A172 (cell line): ENCODE results near the gene PCDHA9. TPM values are rescaled to one million over a fixed set of nuclear protein-coding genes. Genes with fewer than 3 reads are reported as not detected.

Source experiments
- DNase-seq: peaks from one replicate; pipeline ENCODE4 v3.0.0-alpha.2; 2015; ENCODE audit warnings: low spot score
- total RNA-seq: library from RNA; depleted of rRNA; stranded (reverse); fragments of >200 nt; shearing (Covaris generic); gene quantifications from 2 replicates; pipeline ENCODE4 v1.2.3, GENCODE V29; 2014; rRNA removed

The PCDHA9 gene
- total RNA-seq, 1 experiment from 2014 or later: not detected

DNA sequence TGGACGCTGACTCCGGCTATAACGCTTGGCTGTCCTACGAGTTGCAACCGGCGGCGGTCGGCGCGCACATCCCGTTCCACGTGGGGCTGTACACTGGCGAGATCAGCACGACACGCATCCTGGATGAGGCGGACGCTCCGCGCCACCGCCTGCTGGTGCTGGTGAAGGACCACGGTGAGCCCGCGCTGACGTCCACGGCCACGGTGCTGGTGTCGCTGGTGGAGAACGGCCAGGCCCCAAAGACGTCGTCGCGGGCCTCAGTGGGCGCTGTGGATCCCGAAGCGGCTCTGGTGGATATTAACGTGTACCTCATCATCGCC, 29.0 kb downstream of the PCDHA9 start:
- DNase-seq: no peak

DNA sequence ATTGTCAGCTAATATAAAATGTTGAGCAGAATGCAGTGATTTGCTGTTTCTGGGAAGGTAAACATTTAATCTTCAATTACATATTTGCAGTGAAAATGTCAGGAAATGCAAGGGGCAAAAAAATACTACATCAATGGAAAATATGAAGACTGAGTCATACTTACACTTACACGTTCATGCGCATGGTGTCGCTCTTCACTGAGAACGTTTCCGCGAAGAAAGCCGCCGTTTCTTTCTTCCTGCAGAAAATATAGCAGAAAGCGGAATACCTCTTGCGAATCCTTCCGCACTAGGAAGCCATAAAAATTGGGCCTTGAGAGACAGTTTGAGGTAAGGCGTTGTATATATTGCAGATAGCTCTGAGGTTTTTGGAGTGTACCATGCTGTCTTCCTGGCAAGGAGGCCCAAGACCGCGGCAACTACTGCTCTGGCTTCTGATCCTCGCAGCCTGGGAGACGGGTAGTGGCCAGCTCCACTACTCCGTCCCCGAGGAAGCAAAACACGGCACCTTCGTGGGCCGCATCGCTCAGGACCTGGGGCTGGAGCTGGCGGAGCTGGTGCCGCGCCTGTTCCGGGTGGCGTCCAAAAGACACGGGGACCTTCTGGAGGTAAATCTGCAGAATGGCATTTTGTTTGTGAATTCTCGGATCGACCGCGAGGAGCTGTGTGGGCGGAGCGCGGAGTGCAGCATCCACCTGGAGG, 33.9 kb downstream of the PCDHA9 start, which contains the start of gene PCDHA13:
Gene PCDHA13, plus strand, starts transcription at position 236 of the 702 bp plus-strand sequence. Its CDS starts 145 bp downstream, at position 381.
- no peak for DNase-seq

DNA sequence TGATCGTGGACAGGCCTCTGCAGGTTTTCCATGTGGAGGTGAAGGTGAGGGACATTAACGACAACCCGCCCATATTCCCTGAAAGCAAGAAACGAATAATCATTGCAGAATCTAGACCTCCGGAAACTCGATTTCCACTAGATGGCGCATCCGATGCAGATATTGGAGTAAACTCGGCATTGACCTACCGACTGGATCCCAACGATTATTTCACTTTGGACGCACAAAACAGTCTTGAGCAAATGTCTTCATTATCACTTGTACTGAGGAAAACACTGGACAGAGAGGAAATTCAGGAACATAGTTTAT, 34.4 kb downstream of the PCDHA9 start:
- DNase-seq: peak; percentile 31

DNA sequence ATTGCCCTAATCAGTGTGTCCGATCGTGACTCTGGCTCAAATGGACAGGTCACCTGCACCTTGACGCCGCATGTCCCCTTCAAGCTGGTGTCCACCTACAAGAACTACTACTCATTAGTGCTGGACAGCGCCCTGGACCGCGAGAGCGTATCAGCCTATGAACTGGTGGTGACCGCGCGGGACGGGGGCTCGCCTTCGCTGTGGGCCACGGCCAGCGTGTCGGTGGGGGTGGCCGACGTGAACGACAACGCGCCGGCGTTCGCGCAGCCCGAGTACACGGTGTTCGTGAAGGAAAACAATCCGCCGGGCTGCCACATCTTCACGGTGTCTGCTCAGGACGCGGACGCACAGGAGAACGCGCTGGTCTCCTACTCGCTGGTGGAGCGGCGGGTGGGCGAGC, 35.2 kb downstream of the PCDHA9 start:
- no peak for DNase-seq

DNA sequence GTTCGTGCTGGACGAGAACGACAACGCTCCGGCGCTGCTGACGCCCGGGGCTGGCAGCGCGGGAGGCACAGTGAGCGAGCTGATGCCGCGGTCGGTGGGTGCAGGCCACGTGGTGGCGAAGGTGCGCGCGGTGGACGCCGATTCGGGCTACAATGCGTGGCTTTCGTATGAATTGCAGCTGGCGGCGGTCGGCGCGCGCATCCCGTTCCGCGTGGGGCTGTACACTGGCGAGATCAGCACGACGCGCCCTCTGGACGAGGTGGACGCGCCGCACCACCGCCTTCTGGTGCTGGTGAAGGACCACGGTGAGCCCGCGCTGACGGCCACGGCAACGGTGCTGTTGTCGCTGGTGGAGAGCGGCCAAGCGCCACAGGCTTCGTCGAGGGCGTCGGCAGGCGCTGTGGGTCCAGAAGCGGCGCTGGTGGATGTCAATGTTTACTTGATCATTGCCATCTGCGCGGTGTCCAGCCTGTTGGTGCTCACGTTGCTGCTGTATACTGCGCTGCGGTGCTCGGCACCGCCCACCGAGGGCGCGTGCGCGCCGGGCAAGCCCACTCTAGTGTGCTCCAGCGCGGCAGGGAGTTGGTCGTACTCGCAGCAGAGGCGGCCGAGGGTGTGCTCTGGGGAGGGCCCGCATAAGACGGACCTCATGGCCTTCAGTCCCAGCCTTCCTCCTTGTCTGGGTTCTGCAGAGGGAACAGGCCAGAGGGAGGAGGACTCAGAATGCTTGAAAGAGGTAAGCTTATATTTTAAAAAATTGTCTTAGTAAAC, 35.9 kb downstream of the PCDHA9 start:
- no peak for DNase-seq

Other genes with a start within 250 kb of the PCDHA9 start
- 2.3 TPM in 1 of 2 replicates, not detected in the other for gene CD14, start 215.2 kb upstream of the PCDHA9 start, total RNA-seq
- 1.4 and 8.8 TPM in 2 replicates for gene TMCO6, start 208.9 kb upstream of the PCDHA9 start, total RNA-seq
- gene NDUFA2, start 200.8 kb upstream of the PCDHA9 start, total RNA-seq: 112 and 115 TPM in 2 replicates
- 147 and 211 TPM in 2 replicates for gene IK, start 200.6 kb upstream of the PCDHA9 start, total RNA-seq
- gene WDR55, start 183.5 kb upstream of the PCDHA9 start, total RNA-seq: 28.5 and 30.8 TPM in 2 replicates
- gene DND1, start 174.8 kb upstream of the PCDHA9 start, total RNA-seq: 1.5 TPM in 1 of 2 replicates, not detected in the other
- 143 and 148 TPM in 2 replicates for gene HARS1, start 157.0 kb upstream of the PCDHA9 start, total RNA-seq
- 46.1 and 50.5 TPM in 2 replicates for gene HARS2, start 156.9 kb upstream of the PCDHA9 start, total RNA-seq
- gene ZMAT2, start 147.9 kb upstream of the PCDHA9 start, total RNA-seq: 91.8 and 100 TPM in 2 replicates
- gene PCDHA1, start 62.2 kb upstream of the PCDHA9 start, total RNA-seq: 0.02 TPM in 1 of 2 replicates, not detected in the other
- 0.03 and 0.81 TPM in 2 replicates for gene PCDHA2, start 53.5 kb upstream of the PCDHA9 start, total RNA-seq
- 2.9 and 3.2 TPM in 2 replicates for gene PCDHA3, start 47.3 kb upstream of the PCDHA9 start, total RNA-seq
- gene PCDHA4, start 41.3 kb upstream of the PCDHA9 start, total RNA-seq: 1.9 and 2.6 TPM in 2 replicates
- gene PCDHA5, start 26.8 kb upstream of the PCDHA9 start, total RNA-seq: 0.10 and 0.12 TPM in 2 replicates
- gene PCDHA6, start 20.4 kb upstream of the PCDHA9 start, total RNA-seq: 0.43 and 0.69 TPM in 2 replicates
- gene PCDHA7, start 14.1 kb upstream of the PCDHA9 start, total RNA-seq: 0.19 and 0.38 TPM in 2 replicates
- gene PCDHA8, start 7.2 kb upstream of the PCDHA9 start, total RNA-seq: not detected in 2 replicates
- 0.02 and 0.10 TPM in 2 replicates for gene PCDHA10, start 7.5 kb downstream of the PCDHA9 start, total RNA-seq
- 0.10 TPM in 1 of 2 replicates, not detected in the other for gene PCDHA11, start 20.6 kb downstream of the PCDHA9 start, total RNA-seq
- gene PCDHA12, start 26.9 kb downstream of the PCDHA9 start, total RNA-seq: 3.8 and 4.5 TPM in 2 replicates
- gene PCDHA13, start 33.7 kb downstream of the PCDHA9 start, total RNA-seq: 0.26 TPM in 1 of 2 replicates, not detected in the other
- 0.52 and 0.96 TPM in 2 replicates for gene PCDHAC1, start 77.9 kb downstream of the PCDHA9 start, total RNA-seq
- 3.2 and 5.1 TPM in 2 replicates for gene PCDHAC2, start 118.1 kb downstream of the PCDHA9 start, total RNA-seq
- gene PCDHB1, start 203.0 kb downstream of the PCDHA9 start, total RNA-seq: not detected in 2 replicates
- gene PCDHB2, start 246.2 kb downstream of the PCDHA9 start, total RNA-seq: 0.41 and 0.59 TPM in 2 replicates